NCI-H510A treated with DMSO at 0.1 percent for 48 hours (cell line): ENCODE results near the gene SH3TC1.
A peak's percentile ranks its signal among the peaks of the same experiment; 100 is the strongest.

Experiments
- DNase-seq: peaks from one replicate; lab custom pipeline; 2025; lab: John Stamatoyannopoulos, UW

SH3TC1 gene

GRCh38 chr4:8242782-8243560, 43.9 kb downstream of the SH3TC1 start:
- DNase-seq: no peak

- no peak for DNase-seq
These were observed 45.1 kb downstream of the SH3TC1 start for GRCh38 chr4:8244001-8244757.

- DNase-seq: no peak
These were observed 45.9 kb downstream of the SH3TC1 start for GRCh38 chr4:8244931-8245460.

- no peak for DNase-seq
These were observed 47.1 kb downstream of the SH3TC1 start for GRCh38 chr4:8245884-8246833.

- no peak for DNase-seq
These were observed 48.2 kb downstream of the SH3TC1 start for GRCh38 chr4:8247047-8247930.

GRCh38 chr4:8248091-8248490, 49.0 kb downstream of the SH3TC1 start:
- DNase-seq: no peak

- no peak for DNase-seq
These were observed 51.1 kb downstream of the SH3TC1 start for GRCh38 chr4:8250227-8250626.

- no peak for DNase-seq
These were observed 51.5 kb downstream of the SH3TC1 start for GRCh38 chr4:8250637-8251036.

- no peak for DNase-seq
These were observed 52.2 kb downstream of the SH3TC1 start for GRCh38 chr4:8251110-8251883.

GRCh38 chr4:8252301-8253173, 53.4 kb downstream of the SH3TC1 start:
- no peak for DNase-seq

GRCh38 chr4:8254076-8254475, 55.0 kb downstream of the SH3TC1 start:
- no peak for DNase-seq

- no peak for DNase-seq
These were observed 56.8 kb downstream of the SH3TC1 start for GRCh38 chr4:8255698-8256441.

GRCh38 chr4:8257854-8258253, 58.8 kb downstream of the SH3TC1 start:
- no peak for DNase-seq

- no peak for DNase-seq
These were observed 59.6 kb downstream of the SH3TC1 start for GRCh38 chr4:8258552-8259212.

GRCh38 chr4:8259743-8260430, 60.8 kb downstream of the SH3TC1 start:
- no peak for DNase-seq

GRCh38 chr4:8260656-8261111, 61.6 kb downstream of the SH3TC1 start:
- peak; percentile 26 for DNase-seq

- DNase-seq: no peak
These were observed 62.9 kb downstream of the SH3TC1 start for GRCh38 chr4:8261851-8262535.
